Body of pancreas (tissue), 4 donors: ENCODE data around the gene PDLIM1.

Source experiments
- POLR2A ChIP-seq, 3 donors: fragments of 450-650 bp; IDR thresholded peaks; one replicate each; pipeline ENCODE4 v1.6.1; 2016; ENCODE audit warnings: antibody characterized with exemption in 3 of 3, mild to moderate bottlenecking in 2 of 3
- TF ChIP-seq, protein P1 (sequence below), 7 experiments: fragments of 450-650 bp in 4 of 7; fragments of 200-600 bp in 3 of 7; sonication (generic) in 3 of 7; IDR thresholded peaks; one replicate each; pipeline ENCODE4 v1.5.1; 2016 to 2019; ENCODE audit warnings: antibody characterized with exemption in 7 of 7

DNA sequence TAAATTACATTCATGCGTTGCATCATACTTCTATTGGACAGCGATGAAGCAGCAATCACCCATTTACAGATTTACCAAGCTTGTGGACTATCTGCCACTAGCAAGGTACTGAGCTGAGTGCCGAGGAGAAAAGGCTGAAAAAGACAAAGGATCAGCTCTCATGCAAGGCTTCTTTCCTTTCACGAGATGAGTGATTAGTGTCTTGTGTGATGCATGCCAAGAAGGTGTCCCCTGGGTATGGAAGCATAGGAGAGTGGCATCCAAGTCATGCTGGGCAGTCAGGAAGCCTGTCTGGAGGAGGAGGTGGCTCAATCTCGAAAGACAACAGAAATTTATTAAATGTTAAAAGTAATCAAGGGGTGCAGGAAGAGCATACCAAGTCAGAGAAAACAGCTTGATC lies 55.9 kb downstream of the PDLIM1 start:
- TF ChIP-seq POLR2A (IDR thresholded peaks at IDR 0.05) = no peak
- TF ChIP-seq, protein P1, sequence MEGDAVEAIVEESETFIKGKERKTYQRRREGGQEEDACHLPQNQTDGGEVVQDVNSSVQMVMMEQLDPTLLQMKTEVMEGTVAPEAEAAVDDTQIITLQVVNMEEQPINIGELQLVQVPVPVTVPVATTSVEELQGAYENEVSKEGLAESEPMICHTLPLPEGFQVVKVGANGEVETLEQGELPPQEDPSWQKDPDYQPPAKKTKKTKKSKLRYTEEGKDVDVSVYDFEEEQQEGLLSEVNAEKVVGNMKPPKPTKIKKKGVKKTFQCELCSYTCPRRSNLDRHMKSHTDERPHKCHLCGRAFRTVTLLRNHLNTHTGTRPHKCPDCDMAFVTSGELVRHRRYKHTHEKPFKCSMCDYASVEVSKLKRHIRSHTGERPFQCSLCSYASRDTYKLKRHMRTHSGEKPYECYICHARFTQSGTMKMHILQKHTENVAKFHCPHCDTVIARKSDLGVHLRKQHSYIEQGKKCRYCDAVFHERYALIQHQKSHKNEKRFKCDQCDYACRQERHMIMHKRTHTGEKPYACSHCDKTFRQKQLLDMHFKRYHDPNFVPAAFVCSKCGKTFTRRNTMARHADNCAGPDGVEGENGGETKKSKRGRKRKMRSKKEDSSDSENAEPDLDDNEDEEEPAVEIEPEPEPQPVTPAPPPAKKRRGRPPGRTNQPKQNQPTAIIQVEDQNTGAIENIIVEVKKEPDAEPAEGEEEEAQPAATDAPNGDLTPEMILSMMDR (IDR thresholded peaks at IDR 0.05) = no peak
